Mucosa of stomach (tissue), 1 donor: ENCODE results near the gene TP53RK.

Experiments used
- H3K27me3 ChIP-seq: one replicate; pipeline ENCODE4 v1.7.0; 2013; ENCODE audit warnings: mild to moderate bottlenecking, low read length; ENCODE audit not compliant: control insufficient read depth, insufficient read depth
- H3K36me3 ChIP-seq: one replicate; pipeline ENCODE4 v1.7.0; 2013; ENCODE audit warnings: low read length; ENCODE audit not compliant: control insufficient read depth, insufficient read depth
- H3K4me1 ChIP-seq: one replicate; pipeline ENCODE4 v1.7.0; 2013; ENCODE audit warnings: mild to moderate bottlenecking, low read length; ENCODE audit not compliant: control insufficient read depth, insufficient read depth
- H3K4me3 ChIP-seq: one replicate; pipeline ENCODE4 v1.7.0; 2013; ENCODE audit warnings: low read length
- H3K9ac ChIP-seq: one replicate; pipeline ENCODE4 v1.7.0; 2013; ENCODE audit warnings: mild to moderate bottlenecking, low read length, moderate library complexity
- H3K9me3 ChIP-seq: one replicate; pipeline ENCODE4 v1.7.0; 2013; ENCODE audit warnings: mild to moderate bottlenecking, low read length, moderate library complexity; ENCODE audit not compliant: control insufficient read depth
- donor health status: Pancreatic carcinoma.

The TP53RK gene

DNA sequence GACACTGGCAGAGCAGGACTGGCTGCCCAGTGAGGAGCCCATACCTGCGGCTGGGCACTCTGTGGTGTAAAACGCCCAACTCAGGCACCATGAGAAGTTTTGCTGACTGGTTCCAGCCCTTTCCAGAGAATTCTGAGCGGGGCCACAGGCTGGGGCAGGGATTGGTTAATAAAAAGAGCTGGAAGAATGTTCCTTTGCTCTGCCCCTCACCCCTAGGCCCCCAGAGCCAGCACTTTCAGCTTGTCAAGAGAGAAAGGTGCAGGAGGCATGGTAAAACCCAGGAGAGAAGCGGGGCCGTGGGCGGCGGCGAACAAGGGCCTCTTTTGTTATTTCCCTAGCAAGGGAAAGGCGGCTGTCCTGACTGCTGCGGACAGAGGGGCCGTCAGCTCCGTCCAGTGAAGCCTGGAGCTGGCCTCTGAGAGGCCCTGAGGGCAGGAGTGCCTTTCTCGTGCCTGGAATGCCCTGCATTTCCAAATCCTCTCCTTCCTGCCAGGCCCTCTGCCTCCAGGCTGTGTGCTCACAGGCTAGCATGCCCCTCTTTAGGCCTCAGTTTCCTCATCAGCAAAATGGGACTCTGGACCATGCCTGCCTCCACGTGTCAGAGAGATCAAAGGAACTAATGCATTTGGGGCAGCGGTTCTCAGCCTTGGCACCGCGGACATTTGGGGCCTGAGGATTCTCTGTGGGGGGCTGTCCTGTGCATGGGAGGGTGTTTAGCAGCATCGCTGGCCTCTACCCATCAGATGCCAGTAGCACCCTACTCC, 50.9 kb downstream of the TP53RK start:
- Histone ChIP-seq H3K27me3 (peaks cover 3% of the 10 kb centered on the region), H3K36me3 (no peaks in the 10 kb centered on the region), H3K9me3 (no peaks in the 10 kb centered on the region), H3K4me3 (no peak overlapping the region), H3K9ac (no peak overlapping the region), H3K4me1 (no peaks in the 10 kb centered on the region)

DNA sequence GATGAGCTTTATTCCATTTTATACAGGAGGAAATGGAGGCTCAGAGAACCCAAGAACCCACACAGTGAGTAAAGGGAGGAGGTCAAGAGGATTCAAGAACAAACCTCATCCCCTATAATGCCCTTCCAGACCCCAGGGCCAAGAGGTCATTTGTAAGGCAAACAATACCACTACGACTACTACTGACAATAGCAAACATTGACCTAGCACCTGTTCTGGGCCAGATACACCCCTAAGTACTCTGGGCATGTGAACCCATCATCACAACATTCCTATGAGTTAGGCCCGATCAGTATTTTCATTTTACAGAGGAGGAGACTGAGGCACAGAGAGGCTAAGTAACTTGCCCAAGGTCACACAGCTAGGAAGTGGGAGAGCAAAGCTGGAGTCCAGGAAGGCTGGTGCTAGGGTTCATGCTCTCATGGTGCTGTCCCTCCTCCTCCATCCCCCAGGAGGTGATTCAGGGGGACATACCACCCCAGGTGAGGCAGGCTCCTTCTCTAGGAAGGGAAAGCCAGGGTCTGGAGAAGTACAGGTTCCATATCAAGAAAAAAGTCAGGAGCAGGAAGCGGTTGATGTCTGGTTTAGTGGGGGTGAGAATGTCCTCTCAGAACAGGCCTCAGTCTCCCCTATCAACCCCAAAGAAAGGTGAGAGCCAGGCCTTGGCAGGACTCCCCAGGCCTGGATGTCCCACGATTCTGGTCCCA, 51.7 kb downstream of the TP53RK start:
- Histone ChIP-seq H3K36me3 (no peaks in the 10 kb centered on the region), H3K4me1 (no peaks in the 10 kb centered on the region), H3K27me3 (peaks cover 3% of the 10 kb centered on the region), H3K9ac (no peak overlapping the region), H3K9me3 (no peaks in the 10 kb centered on the region), H3K4me3 (no peak overlapping the region)

- H3K9ac ChIP-seq = no peak overlapping the region
- H3K4me1 ChIP-seq = peaks cover 1% of the 10 kb centered on the region
Observed at GRCh38 chr20:46637020-46637419, 52.2 kb downstream of the TP53RK start.

GRCh38 chr20:46636514-46636913, 52.7 kb downstream of the TP53RK start:
- Histone ChIP-seq H3K4me1 (peaks cover 6% of the 10 kb centered on the region), H3K36me3 (no peaks in the 10 kb centered on the region), H3K4me3 (no peak overlapping the region), H3K9me3 (no peaks in the 10 kb centered on the region), H3K9ac (no peak overlapping the region), H3K27me3 (peaks cover 3% of the 10 kb centered on the region)

More at GRCh38 chr20:46637020-46637419, 52.2 kb downstream of the TP53RK start:
- Histone ChIP-seq H3K36me3 (no peaks in the 10 kb centered on the region), H3K27me3 (peaks cover 3% of the 10 kb centered on the region), H3K4me3 (no peak overlapping the region), H3K9me3 (no peaks in the 10 kb centered on the region)

DNA sequence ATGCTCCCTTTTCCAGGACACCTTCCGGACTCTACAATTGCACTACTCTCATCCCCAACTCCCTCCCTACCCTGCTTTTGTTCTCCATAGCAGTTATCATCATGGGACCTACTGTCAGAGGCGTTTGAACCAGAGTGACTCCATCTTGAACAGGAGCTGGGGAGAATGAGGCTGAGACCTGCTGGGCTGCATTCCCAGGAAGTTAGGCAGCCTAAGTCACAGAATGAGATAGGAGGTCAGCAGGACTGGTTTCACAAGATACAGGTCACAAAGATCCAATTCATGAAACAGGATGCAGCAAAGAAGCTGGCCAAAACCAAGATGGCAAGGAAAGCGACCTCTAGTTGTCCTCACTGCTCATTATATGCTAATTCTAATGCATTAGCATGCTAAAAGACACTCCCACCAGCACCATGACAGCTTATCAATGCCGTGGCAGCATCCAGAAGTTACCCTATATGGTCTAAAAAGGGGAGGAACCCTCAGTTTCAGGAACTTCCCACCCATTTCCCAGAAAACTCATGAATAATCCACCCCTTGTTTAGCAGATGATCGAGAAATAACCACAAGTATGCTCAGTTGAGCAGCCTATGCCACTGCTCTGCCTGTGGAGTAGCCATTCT, 53.6 kb downstream of the TP53RK start:
- H3K4me1 ChIP-seq = peaks cover 12% of the 10 kb centered on the region
- H3K36me3 ChIP-seq = no peaks in the 10 kb centered on the region
- H3K9me3 ChIP-seq = no peaks in the 10 kb centered on the region
- H3K4me3 ChIP-seq = no peak overlapping the region
- H3K9ac ChIP-seq = no peak overlapping the region
- peaks cover 3% of the 10 kb centered on the region for H3K27me3 ChIP-seq

DNA sequence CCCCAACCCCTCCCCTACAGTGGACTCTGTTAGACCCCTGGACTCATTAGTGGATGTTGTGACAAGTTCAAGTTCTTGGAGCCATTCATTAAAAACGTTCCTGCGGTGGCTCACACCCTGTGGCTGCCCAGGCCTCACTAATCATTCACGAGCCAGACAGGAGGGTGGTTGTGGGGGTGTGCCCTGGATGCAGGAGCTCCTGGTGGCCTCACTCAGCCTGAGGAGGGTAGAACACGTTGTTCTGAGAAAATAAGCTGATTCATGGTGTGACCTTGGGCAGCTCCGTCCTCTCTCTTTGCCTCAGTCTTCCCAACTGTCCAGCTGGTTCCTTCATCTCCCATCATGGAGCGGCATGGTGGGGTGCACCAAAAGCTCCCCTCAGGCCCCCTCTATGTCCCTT, 54.7 kb downstream of the TP53RK start:
- H3K36me3 ChIP-seq = no peaks in the 10 kb centered on the region
- no peaks in the 10 kb centered on the region for H3K27me3 ChIP-seq
- no peak overlapping the region for H3K9ac ChIP-seq
- H3K9me3 ChIP-seq = no peaks in the 10 kb centered on the region
- peaks cover 12% of the 10 kb centered on the region for H3K4me1 ChIP-seq
- no peak overlapping the region for H3K4me3 ChIP-seq
